SK-N-SH (cell line): ENCODE measurements around the gene RNF223. TPM values are rescaled to one million over a fixed set of nuclear protein-coding genes. Genes with fewer than 3 reads are reported as not detected.
A peak's percentile ranks its signal among the peaks of the same experiment; 100 is the strongest.

Experiments
- CTCF ChIA-PET: fragments of 300-600, 350-600 bp; formaldehyde crosslinking; extraction: SDS; loops from one replicate; lab custom pipeline; 2021; lab: Yijun Ruan, JAX
- POLR2A ChIA-PET: fragments of 350-600 bp; sonication (Branson Sonifier 250); formaldehyde crosslinking; extraction: SDS; loops from one replicate; lab custom pipeline; 2020; ENCODE audit warnings: antibody characterized with exemption, inconsistent platforms; lab: Yijun Ruan, JAX
- DNase-seq: peaks from one replicate; pipeline ENCODE4 v3.0.0; 2012
- H2AFZ ChIP-seq: fragments of 200-600 bp; sonication (generic); 2 replicates; pipeline ENCODE4 v1.8.1; 2016; ENCODE audit warnings: antibody characterized with exemption, mild to moderate bottlenecking, low read depth
- H3F3A ChIP-seq: fragments of 200-600 bp; sonication (generic); replicated peaks from 2 replicates; pipeline ENCODE3; 2016; ENCODE audit warnings: antibody characterized with exemption, mild to moderate bottlenecking; ENCODE audit not compliant: insufficient read depth
- H3K27ac ChIP-seq, 2 experiments: fragments of 200-500 bp in 1 of 2; fragments of 200-600 bp in 1 of 2; sonication (Bioruptor generic) in 1 of 2; sonication (generic), shearing (Covaris generic) in 1 of 2; 2 replicates each; pipeline versions ENCODE4 v1.5.1 to v1.6.1; 2014 to 2016; ENCODE audit warnings: low read depth in 2 of 2, inconsistent platforms in 1 of 2, low read length in 1 of 2, mild to moderate bottlenecking in 1 of 2, mixed read lengths in 1 of 2
- H3K27me3 ChIP-seq: fragments of 200-600 bp; sonication (generic), shearing (Covaris generic); 2 replicates; pipeline ENCODE4 v1.6.1; 2016; ENCODE audit warnings: mixed run types; ENCODE audit not compliant: insufficient read depth
- H3K36me3 ChIP-seq, 2 experiments: fragments of 200-500 bp in 1 of 2; fragments of 200-600 bp in 1 of 2; sonication (Bioruptor generic) in 1 of 2; sonication (generic) in 1 of 2; replicated peaks in 1 of 2; 2 replicates each; pipeline versions ENCODE3 to v1.5.1; 2014 to 2016; ENCODE audit warnings: low read length in 1 of 2, mild to moderate bottlenecking in 1 of 2; ENCODE audit not compliant: insufficient read depth in 2 of 2, control insufficient read depth in 1 of 2
- H3K4me1 ChIP-seq, 2 experiments: fragments of 200-500 bp in 1 of 2; fragments of 200-600 bp in 1 of 2; sonication (Bioruptor generic) in 1 of 2; sonication (generic), shearing (Covaris generic) in 1 of 2; 2 replicates each; pipeline versions ENCODE4 v1.5.1 to v1.6.1; 2014 to 2016; ENCODE audit warnings: low read depth in 1 of 2, low read length in 1 of 2, mixed run types in 1 of 2; ENCODE audit not compliant: insufficient read depth in 2 of 2, control insufficient read depth in 1 of 2
- H3K4me2 ChIP-seq: fragments of 200-600 bp; sonication (generic), shearing (Covaris generic); 2 replicates; pipeline ENCODE4 v1.6.1; 2017; ENCODE audit warnings: mixed run types
- H3K4me3 ChIP-seq, 2 experiments: fragments of 200-500 bp in 1 of 2; fragments of 200-600 bp in 1 of 2; sonication (Bioruptor generic) in 1 of 2; sonication (generic), shearing (Covaris generic) in 1 of 2; 2 replicates each; pipeline versions ENCODE4 v1.5.1 to v1.8.1; 2014 to 2016; ENCODE audit warnings: low read depth in 2 of 2, inconsistent platforms in 1 of 2, low read length in 1 of 2, mild to moderate bottlenecking in 1 of 2, mixed read lengths in 1 of 2, moderate library complexity in 1 of 2
- H3K79me2 ChIP-seq: fragments of 200-600 bp; sonication (generic); 2 replicates; pipeline ENCODE4 v1.8.1; 2017; ENCODE audit warnings: mild to moderate bottlenecking; ENCODE audit not compliant: insufficient read depth
- H3K9ac ChIP-seq: fragments of 200-600 bp; sonication (generic); 2 replicates; pipeline ENCODE4 v1.6.1; 2017; ENCODE audit warnings: mixed run types
- H3K9me2 ChIP-seq: fragments of 200-600 bp; sonication (generic); 2 replicates; pipeline ENCODE4 v1.6.1; 2017; ENCODE audit warnings: mixed run types
- H3K9me3 ChIP-seq: fragments of 200-600 bp; sonication (generic); 2 replicates; pipeline ENCODE4 v1.6.1; 2017; ENCODE audit warnings: mixed run types, mild to moderate bottlenecking, moderate library complexity
- H4K20me1 ChIP-seq: fragments of 200-600 bp; sonication (generic); 2 replicates; pipeline ENCODE4 v1.6.1; 2017; ENCODE audit warnings: mild to moderate bottlenecking, mixed run types; ENCODE audit not compliant: insufficient read depth
- CHD2 ChIP-seq: fragments of 150-350 bp; IDR thresholded peaks from 2 replicates; pipeline ENCODE4 v1.6.1; 2018; ENCODE audit warnings: low read length; ENCODE audit not compliant: partially characterized antibody
- GATA2 ChIP-seq: sonication (generic); formaldehyde crosslinking; IDR thresholded peaks from 2 replicates; pipeline ENCODE4 v1.5.0; 2020; ENCODE audit warnings: mild to moderate bottlenecking, missing genetic modification reagents
- JUND ChIP-seq: IDR thresholded peaks from 2 replicates; pipeline ENCODE4 v1.4.0; 2012
- RCOR1 ChIP-seq: fragments of 150-350 bp; IDR thresholded peaks from 2 replicates; pipeline ENCODE4 v1.6.1; 2017; ENCODE audit warnings: antibody characterized with exemption, low read length
- RXRA ChIP-seq: IDR thresholded peaks from 2 replicates; pipeline ENCODE4 v1.4.0; 2012; ENCODE audit warnings: low read depth, mild to moderate bottlenecking, borderline replicate concordance
- USF1 ChIP-seq: IDR thresholded peaks from 2 replicates; pipeline ENCODE4 v1.4.0; 2012; ENCODE audit warnings: low read depth, borderline replicate concordance
- YY1 ChIP-seq: IDR thresholded peaks from 2 replicates; pipeline ENCODE4 v1.4.0; 2012; ENCODE audit warnings: low read depth, mild to moderate bottlenecking
- WGBS: methylation state at CpG from one replicate; pipeline ENCODE4 v1.1.6; 2017; ENCODE audit warnings: low lambda C conversion rate; 5-methylcytosine and 5-hydroxymethylcytosine counted together
- polyA plus RNA-seq, 3 experiments: library from polyadenylated mRNA; depleted of rRNA; stranded (reverse); fragments of >200 nt; gene quantifications; 2 replicates each; pipeline ENCODE4 v1.2.3, GENCODE V29; 2012
- TF ChIP-seq, protein P1 (sequence below): fragments of 200-600 bp; sonication (generic); IDR thresholded peaks from 2 replicates; pipeline ENCODE4 v1.6.1; 2017; ENCODE audit warnings: antibody characterized with exemption, mild to moderate bottlenecking, moderate library complexity
- TF ChIP-seq, protein P2 (sequence below): IDR thresholded peaks from 2 replicates; pipeline ENCODE4 v1.6.1; 2012; ENCODE audit warnings: mild to moderate bottlenecking, low read depth, low read length, moderate library complexity
- TF ChIP-seq, protein P3 (sequence below): IDR thresholded peaks from 2 replicates; pipeline ENCODE4; 2012

RNF223 gene
- polyA plus RNA-seq, 1 of the 3 experiments (the other 2 are of a cell fraction): not detected

DNA sequence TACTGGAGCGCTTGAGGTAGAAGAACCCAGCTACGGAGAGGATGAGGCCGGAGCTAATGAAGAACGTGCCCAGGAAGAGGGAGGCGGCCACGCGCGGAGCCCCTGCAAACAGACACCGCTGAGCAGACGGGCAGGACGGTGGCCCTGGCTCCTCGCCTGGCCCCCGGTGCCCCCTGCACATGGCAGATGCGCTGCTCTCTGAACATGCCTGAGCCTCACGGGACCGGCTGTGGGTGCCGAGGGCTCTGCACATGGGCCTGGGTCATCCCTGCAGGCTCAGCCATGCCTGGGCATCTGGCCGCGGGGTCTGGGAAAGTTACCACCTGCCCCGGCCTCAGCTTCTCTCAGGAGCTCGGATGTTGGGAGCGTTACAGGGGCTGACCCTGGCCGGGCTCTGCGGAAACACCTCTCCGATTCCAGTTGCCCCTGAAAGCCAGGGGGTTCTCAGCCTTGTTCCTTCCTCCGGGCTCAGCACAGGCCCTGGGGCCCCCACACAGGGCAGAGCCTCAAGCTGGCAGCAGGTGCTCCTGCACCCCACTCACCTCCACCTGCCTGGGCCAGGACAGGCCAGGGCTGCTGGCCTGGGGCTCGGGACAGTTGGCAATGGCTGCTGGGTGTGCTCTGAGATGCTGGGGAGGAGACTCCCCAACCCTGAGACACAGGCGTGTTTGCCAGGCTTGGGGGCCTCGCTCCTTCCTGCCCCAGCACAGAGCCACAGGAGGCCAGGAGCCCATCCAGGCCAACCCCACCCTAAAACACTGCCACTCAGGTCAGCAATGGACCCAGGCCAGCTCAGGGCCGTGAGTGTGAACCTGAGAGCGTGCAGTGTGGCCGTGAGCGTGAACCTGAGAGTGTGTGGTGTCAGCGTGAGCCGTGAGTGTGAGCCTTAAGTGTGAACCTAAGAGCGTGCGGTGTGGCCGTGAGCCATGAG is 12.1 kb upstream of the RNF223 start:
- no peaks in the 10 kb centered on the region for H3K79me2 ChIP-seq
- peaks cover 0 to 4% of the 10 kb centered on the region in 2 experiments; a peak in 1 of 4 replicates for H3K4me1 ChIP-seq
- no peaks in the 10 kb centered on the region for H3K36me3 ChIP-seq
- no peaks in the 10 kb centered on the region for H3F3A ChIP-seq
- H3K27me3 ChIP-seq: no peaks in the 10 kb centered on the region
- no peak overlapping the region for H3K9ac ChIP-seq
- H4K20me1 ChIP-seq: no peaks in the 10 kb centered on the region
- TF ChIP-seq GATA2 (no peak), USF1 (no peak)
- no peak overlapping the region; a peak in 1 of 4 replicates for H3K27ac ChIP-seq
- no peaks in the 10 kb centered on the region for H3K9me2 ChIP-seq
- no peak overlapping the region for H3K4me2 ChIP-seq
- no peaks in the 10 kb centered on the region for H3K9me3 ChIP-seq
- ChIA-PET POLR2A (no interaction called here), CTCF (interaction anchor here (1.0 kb wide), 1 partner anchor 13 kb away, joined by 3 read pairs; the partner anchor contains the start of gene RNF223)
- H2AFZ ChIP-seq: no peak overlapping the region
- WGBS: 95% methylated on average over 26 of the region's 38 CpGs
- peak; percentile 19 for DNase-seq
- H3K4me3 ChIP-seq: no peak overlapping the region

DNA sequence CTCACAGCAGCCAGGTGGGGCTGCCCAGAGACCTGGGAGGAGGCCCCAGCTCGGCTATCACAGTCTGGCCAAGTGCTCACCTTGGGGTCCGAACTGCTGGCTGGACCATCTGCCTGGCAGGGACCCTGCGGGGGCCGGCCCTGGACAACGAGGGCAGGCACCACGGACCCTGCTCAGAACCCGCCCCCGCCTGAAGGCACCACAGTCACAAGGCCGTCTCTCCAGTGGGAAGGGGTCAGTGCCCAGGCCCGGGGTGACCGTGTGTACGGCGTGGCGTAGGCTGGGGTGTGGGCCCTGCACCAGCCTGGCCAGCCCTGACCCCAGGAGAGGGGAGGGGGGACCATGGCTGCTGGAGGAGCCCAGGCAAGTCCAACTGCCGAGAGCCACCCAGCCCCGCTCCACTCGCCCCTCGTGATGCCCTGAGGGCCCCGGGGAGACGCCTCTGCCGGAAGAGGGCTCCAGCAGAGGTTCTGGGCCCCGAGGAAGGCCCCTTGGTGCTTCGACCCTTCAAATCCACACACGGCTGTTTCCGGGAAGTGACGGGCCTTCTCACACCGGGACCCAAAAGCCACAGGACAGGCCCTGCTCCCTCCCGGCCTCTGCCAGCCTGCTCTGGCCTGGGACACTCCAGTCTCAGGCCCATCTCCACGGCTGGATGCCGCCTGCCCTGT is 11.2 kb upstream of the RNF223 start:
- Histone ChIP-seq H2AFZ (no peak overlapping the region), H3K4me3 (no peak overlapping the region), H4K20me1 (no peaks in the 10 kb centered on the region), H3K9me2 (no peaks in the 10 kb centered on the region), H3K9me3 (no peaks in the 10 kb centered on the region), H3K79me2 (no peaks in the 10 kb centered on the region), H3K27ac (no peak overlapping the region), H3F3A (no peaks in the 10 kb centered on the region), H3K27me3 (no peaks in the 10 kb centered on the region), H3K36me3 (no peaks in the 10 kb centered on the region), H3K4me1 (peaks cover 0 to 8% of the 10 kb centered on the region in 2 experiments; a peak in 1 of 4 replicates), H3K4me2 (no peak overlapping the region), H3K9ac (no peak overlapping the region)
- ChIA-PET POLR2A (no interaction called here), CTCF (no interaction called here)
- TF ChIP-seq RXRA (no peak), YY1 (no peak), JUND (no peak), RCOR1 (no peak), CHD2 (no peak)
- TF ChIP-seq, protein P1, sequence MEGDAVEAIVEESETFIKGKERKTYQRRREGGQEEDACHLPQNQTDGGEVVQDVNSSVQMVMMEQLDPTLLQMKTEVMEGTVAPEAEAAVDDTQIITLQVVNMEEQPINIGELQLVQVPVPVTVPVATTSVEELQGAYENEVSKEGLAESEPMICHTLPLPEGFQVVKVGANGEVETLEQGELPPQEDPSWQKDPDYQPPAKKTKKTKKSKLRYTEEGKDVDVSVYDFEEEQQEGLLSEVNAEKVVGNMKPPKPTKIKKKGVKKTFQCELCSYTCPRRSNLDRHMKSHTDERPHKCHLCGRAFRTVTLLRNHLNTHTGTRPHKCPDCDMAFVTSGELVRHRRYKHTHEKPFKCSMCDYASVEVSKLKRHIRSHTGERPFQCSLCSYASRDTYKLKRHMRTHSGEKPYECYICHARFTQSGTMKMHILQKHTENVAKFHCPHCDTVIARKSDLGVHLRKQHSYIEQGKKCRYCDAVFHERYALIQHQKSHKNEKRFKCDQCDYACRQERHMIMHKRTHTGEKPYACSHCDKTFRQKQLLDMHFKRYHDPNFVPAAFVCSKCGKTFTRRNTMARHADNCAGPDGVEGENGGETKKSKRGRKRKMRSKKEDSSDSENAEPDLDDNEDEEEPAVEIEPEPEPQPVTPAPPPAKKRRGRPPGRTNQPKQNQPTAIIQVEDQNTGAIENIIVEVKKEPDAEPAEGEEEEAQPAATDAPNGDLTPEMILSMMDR: no peak
- TF ChIP-seq, protein P2, sequence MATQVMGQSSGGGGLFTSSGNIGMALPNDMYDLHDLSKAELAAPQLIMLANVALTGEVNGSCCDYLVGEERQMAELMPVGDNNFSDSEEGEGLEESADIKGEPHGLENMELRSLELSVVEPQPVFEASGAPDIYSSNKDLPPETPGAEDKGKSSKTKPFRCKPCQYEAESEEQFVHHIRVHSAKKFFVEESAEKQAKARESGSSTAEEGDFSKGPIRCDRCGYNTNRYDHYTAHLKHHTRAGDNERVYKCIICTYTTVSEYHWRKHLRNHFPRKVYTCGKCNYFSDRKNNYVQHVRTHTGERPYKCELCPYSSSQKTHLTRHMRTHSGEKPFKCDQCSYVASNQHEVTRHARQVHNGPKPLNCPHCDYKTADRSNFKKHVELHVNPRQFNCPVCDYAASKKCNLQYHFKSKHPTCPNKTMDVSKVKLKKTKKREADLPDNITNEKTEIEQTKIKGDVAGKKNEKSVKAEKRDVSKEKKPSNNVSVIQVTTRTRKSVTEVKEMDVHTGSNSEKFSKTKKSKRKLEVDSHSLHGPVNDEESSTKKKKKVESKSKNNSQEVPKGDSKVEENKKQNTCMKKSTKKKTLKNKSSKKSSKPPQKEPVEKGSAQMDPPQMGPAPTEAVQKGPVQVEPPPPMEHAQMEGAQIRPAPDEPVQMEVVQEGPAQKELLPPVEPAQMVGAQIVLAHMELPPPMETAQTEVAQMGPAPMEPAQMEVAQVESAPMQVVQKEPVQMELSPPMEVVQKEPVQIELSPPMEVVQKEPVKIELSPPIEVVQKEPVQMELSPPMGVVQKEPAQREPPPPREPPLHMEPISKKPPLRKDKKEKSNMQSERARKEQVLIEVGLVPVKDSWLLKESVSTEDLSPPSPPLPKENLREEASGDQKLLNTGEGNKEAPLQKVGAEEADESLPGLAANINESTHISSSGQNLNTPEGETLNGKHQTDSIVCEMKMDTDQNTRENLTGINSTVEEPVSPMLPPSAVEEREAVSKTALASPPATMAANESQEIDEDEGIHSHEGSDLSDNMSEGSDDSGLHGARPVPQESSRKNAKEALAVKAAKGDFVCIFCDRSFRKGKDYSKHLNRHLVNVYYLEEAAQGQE: no peak
- TF ChIP-seq, protein P3, sequence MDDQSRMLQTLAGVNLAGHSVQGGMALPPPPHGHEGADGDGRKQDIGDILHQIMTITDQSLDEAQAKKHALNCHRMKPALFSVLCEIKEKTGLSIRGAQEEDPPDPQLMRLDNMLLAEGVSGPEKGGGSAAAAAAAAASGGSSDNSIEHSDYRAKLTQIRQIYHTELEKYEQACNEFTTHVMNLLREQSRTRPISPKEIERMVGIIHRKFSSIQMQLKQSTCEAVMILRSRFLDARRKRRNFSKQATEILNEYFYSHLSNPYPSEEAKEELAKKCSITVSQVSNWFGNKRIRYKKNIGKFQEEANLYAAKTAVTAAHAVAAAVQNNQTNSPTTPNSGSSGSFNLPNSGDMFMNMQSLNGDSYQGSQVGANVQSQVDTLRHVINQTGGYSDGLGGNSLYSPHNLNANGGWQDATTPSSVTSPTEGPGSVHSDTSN: no peak
- DNase-seq: peak; percentile 26
- WGBS: 98% methylated on average over 14 of the region's 30 CpGs
